Thoracic aorta (tissue), 2 donors: ENCODE data around the gene WDR27. TPM values are rescaled to one million over a fixed set of nuclear protein-coding genes. Genes with fewer than 3 reads are reported as not detected.

Experiments
- ATAC-seq: fragments of 150-250 bp; one replicate; pipeline ENCODE4 v1.8.0; 2017; ENCODE audit warnings: low read depth; ENCODE audit not compliant: insufficient number of reproducible peaks, low FRiP score
- DNase-seq: peaks from one replicate; pipeline ENCODE4 v3.0.0-alpha.2; 2020; ENCODE audit warnings: low spot score
- H3K27ac ChIP-seq, 2 donors: fragments of 200-600 bp; sonication (generic); 1 replicate in 1 of 2; 2 replicates in 1 of 2; pipeline ENCODE4 v1.5.1; 2016; ENCODE audit warnings: mild to moderate bottlenecking in 2 of 2, moderate library complexity in 2 of 2
- H3K27me3 ChIP-seq: fragments of 200-600 bp; sonication (generic); replicated peaks from 2 replicates; pipeline ENCODE4 v1.6.0; 2016; ENCODE audit warnings: mild to moderate bottlenecking; ENCODE audit not compliant: insufficient read depth
- H3K36me3 ChIP-seq: fragments of 200-600 bp; sonication (generic); one replicate; pipeline ENCODE4 v1.5.1; 2016
- H3K4me1 ChIP-seq, 2 donors: fragments of 200-600 bp; sonication (generic); 1 replicate in 1 of 2; 2 replicates in 1 of 2; pipeline versions ENCODE4 v1.5.1 to v1.6.0; 2016; ENCODE audit warnings: low read depth in 2 of 2, mild to moderate bottlenecking in 1 of 2; ENCODE audit not compliant: control insufficient read depth in 1 of 2
- H3K4me3 ChIP-seq: fragments of 200-600 bp; sonication (generic); 2 replicates; pipeline ENCODE4 v1.5.1; 2016; ENCODE audit warnings: mild to moderate bottlenecking
- H3K9me3 ChIP-seq: fragments of 200-600 bp; sonication (generic); 2 replicates; pipeline ENCODE4 v1.5.1; 2016
- CTCF ChIP-seq: fragments of 200-600 bp; sonication (generic); IDR thresholded peaks from one replicate; pipeline ENCODE4 v1.5.1; 2019; ENCODE audit warnings: antibody characterized with exemption
- total RNA-seq, 2 donors: library from RNA; depleted of rRNA; stranded (reverse); fragments of >200 nt; gene quantifications; one replicate each; pipeline versions ENCODE4 v1.1.0 to v1.2.3, GENCODE V29; 2016

The WDR27 gene
- total RNA-seq, 2 donors from 2014 or later: 22.5 to 48.2 TPM

- peak; percentile 25 for ATAC-seq
Observed at GRCh38 chr6:169452869-169453620, 248.8 kb downstream of the WDR27 start.

GRCh38 chr6:169452117-169452868 lies 249.5 kb downstream of the WDR27 start:
- Histone ChIP-seq H3K27ac (peak overlapping the region; percentile 86 to 91), H3K27me3 (no peaks in the 10 kb centered on the region), H3K4me1 (peaks cover 10 to 26% of the 10 kb centered on the region in 2 donors), H3K36me3 (no peaks in the 10 kb centered on the region), H3K9me3 (no peaks in the 10 kb centered on the region), H3K4me3 (peak overlapping the region; percentile 67)
- no peak for TF ChIP-seq CTCF
- DNase-seq: peak; percentile 72
- peak; percentile 80 for ATAC-seq

More at GRCh38 chr6:169452869-169453620, 248.8 kb downstream of the WDR27 start:
- no peak for DNase-seq
- H3K4me1 ChIP-seq: peaks cover 10 to 26% of the 10 kb centered on the region in 2 donors
- no peak for TF ChIP-seq CTCF
- peak overlapping the region; percentile 86 to 91 for H3K27ac ChIP-seq
- no peaks in the 10 kb centered on the region for H3K27me3 ChIP-seq
- H3K4me3 ChIP-seq: peak overlapping the region; percentile 67
- no peaks in the 10 kb centered on the region for H3K36me3 ChIP-seq
- H3K9me3 ChIP-seq: no peaks in the 10 kb centered on the region

- no peak for TF ChIP-seq CTCF
- H3K27ac ChIP-seq: peak overlapping the region; percentile 86 to 91
- DNase-seq (no peak), ATAC-seq (no peak)
- no peaks in the 10 kb centered on the region for H3K36me3 ChIP-seq
- H3K9me3 ChIP-seq: no peaks in the 10 kb centered on the region
- H3K4me3 ChIP-seq: peak overlapping the region; percentile 67
- peaks cover 10 to 26% of the 10 kb centered on the region in 2 donors for H3K4me1 ChIP-seq
- no peaks in the 10 kb centered on the region for H3K27me3 ChIP-seq
Observed at GRCh38 chr6:169451065-169451838, 250.6 kb downstream of the WDR27 start.

- no peak for ATAC-seq
- Histone ChIP-seq H3K4me3 (no peak overlapping the region), H3K27ac (peak overlapping the region; percentile 39 to 91), H3K9me3 (no peaks in the 10 kb centered on the region), H3K4me1 (peaks cover 10 to 26% of the 10 kb centered on the region in 2 donors), H3K27me3 (no peaks in the 10 kb centered on the region), H3K36me3 (no peaks in the 10 kb centered on the region)
- no peak for DNase-seq
- no peak for TF ChIP-seq CTCF
Observed at GRCh38 chr6:169450097-169450496, 251.7 kb downstream of the WDR27 start.

- no peaks in the 10 kb centered on the region for H3K9me3 ChIP-seq
- H3K4me1 ChIP-seq: peaks cover 10 to 26% of the 10 kb centered on the region in 2 donors
- no peak overlapping the region for H3K27ac ChIP-seq
- no peak for DNase-seq
- no peak for ATAC-seq
- no peaks in the 10 kb centered on the region for H3K36me3 ChIP-seq
- no peak overlapping the region for H3K4me3 ChIP-seq
- TF ChIP-seq CTCF: no peak
- H3K27me3 ChIP-seq: no peaks in the 10 kb centered on the region
Observed at GRCh38 chr6:169449221-169449620, 252.6 kb downstream of the WDR27 start.
